GM12872 (cell line): ENCODE measurements around the gene C22orf39.

Experiments
- TF ChIP-seq, protein P1 (sequence below): IDR thresholded peaks from 3 replicates; pipeline ENCODE4 v1.5.1; 2011; ENCODE audit warnings: low read depth, mild to moderate bottlenecking, low read length, moderate library complexity; ENCODE audit not compliant: insufficient read depth

C22orf39 gene

DNA sequence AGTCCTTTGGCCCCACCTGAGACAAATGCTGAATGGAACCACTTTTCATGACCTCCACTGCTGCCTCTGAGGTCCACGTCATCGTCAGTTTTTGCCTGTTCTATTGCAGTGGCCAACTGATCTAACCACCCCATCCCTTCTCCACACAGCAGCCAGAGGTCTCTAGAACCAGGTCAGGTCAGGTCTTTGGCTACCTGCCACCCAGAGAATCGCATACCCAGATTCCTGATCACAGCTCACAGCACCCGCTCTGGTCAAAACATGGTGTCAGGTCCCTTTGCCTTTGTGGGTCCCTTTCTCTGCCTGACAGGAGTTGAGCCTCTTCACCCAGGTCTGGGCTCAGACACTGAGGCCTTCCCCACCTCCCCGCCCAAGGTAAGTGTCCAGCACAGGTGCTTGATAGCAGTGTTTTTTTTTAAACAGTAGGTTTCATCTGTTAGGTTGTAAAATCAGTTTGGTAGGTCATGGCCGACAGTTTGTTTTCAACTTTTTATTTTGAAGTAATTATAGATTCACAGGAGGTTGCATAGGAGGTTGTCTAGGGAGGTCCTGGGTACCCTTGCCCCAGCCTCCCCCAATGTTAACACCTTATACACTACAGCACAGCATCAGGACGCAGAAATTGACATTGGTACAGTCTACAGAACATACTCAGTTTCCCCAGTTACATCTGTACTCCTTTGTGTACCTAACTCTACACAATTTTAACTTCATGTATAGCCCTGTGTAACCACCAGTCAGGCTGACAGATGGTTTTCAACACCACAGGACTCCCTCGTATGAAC, 6.9 kb downstream of the C22orf39 start:
- TF ChIP-seq, protein P1, sequence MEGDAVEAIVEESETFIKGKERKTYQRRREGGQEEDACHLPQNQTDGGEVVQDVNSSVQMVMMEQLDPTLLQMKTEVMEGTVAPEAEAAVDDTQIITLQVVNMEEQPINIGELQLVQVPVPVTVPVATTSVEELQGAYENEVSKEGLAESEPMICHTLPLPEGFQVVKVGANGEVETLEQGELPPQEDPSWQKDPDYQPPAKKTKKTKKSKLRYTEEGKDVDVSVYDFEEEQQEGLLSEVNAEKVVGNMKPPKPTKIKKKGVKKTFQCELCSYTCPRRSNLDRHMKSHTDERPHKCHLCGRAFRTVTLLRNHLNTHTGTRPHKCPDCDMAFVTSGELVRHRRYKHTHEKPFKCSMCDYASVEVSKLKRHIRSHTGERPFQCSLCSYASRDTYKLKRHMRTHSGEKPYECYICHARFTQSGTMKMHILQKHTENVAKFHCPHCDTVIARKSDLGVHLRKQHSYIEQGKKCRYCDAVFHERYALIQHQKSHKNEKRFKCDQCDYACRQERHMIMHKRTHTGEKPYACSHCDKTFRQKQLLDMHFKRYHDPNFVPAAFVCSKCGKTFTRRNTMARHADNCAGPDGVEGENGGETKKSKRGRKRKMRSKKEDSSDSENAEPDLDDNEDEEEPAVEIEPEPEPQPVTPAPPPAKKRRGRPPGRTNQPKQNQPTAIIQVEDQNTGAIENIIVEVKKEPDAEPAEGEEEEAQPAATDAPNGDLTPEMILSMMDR = no peak

- TF ChIP-seq, protein P1 = no peak
These were observed 9.2 kb downstream of the C22orf39 start for GRCh38 chr22:19438298-19438697.

GRCh38 chr22:19434829-19435580, 12.5 kb downstream of the C22orf39 start:
- TF ChIP-seq, protein P1 = no peak

- TF ChIP-seq, protein P1 = no peak
These were observed 13.1 kb downstream of the C22orf39 start for GRCh38 chr22:19434401-19434800.

GRCh38 chr22:19432133-19432851, 15.2 kb downstream of the C22orf39 start, which contains the start of gene MRPL40:
TSS of gene MRPL40 (plus strand) at chr22:19432545. CDS start at chr22:19432555, 10 bp downstream.
- TF ChIP-seq, protein P1 = no peak

GRCh38 chr22:19431649-19432132, 15.8 kb downstream of the C22orf39 start, which contains the start of gene HIRA:
TSS of gene HIRA (minus strand) at chr22:19431733. CDS start at chr22:19431476, 257 bp downstream.
- TF ChIP-seq, protein P1 = no peak
